NCI-H2196 treated with DMSO at 0.1 percent for 48 hours (cell line): ENCODE data around the gene ATP2A3.

Experiments used
- DNase-seq: peaks from one replicate; lab custom pipeline; 2025; ENCODE audit not compliant: unreplicated experiment; lab: John Stamatoyannopoulos, UW

The ATP2A3 gene

GRCh38 chr17:3929764-3930163 is 34.5 kb downstream of the ATP2A3 start:
- DNase-seq = no peak

GRCh38 chr17:3929181-3929580 is 35.1 kb downstream of the ATP2A3 start:
- no peak for DNase-seq

GRCh38 chr17:3928406-3928805 is 35.8 kb downstream of the ATP2A3 start:
- no peak for DNase-seq

GRCh38 chr17:3927628-3928340 is 36.5 kb downstream of the ATP2A3 start:
- no peak for DNase-seq

- DNase-seq = no peak
These were observed 37.2 kb downstream of the ATP2A3 start for GRCh38 chr17:3926860-3927627.

GRCh38 chr17:3925684-3926485 is 38.4 kb downstream of the ATP2A3 start:
- no peak for DNase-seq

GRCh38 chr17:3924512-3925350 is 39.5 kb downstream of the ATP2A3 start:
- DNase-seq = no peak

- DNase-seq = no peak
These were observed 40.6 kb downstream of the ATP2A3 start for GRCh38 chr17:3923466-3924190.

- DNase-seq = no peak
These were observed 41.5 kb downstream of the ATP2A3 start for GRCh38 chr17:3922765-3923164.

GRCh38 chr17:3921502-3922319 is 42.5 kb downstream of the ATP2A3 start:
- DNase-seq = no peak

GRCh38 chr17:3921006-3921405 is 43.2 kb downstream of the ATP2A3 start:
- DNase-seq = no peak

- DNase-seq = no peak
These were observed 45.1 kb downstream of the ATP2A3 start for GRCh38 chr17:3919123-3919624.

GRCh38 chr17:3918372-3919122 is 45.7 kb downstream of the ATP2A3 start:
- DNase-seq = no peak

GRCh38 chr17:3917391-3917931 is 46.8 kb downstream of the ATP2A3 start:
- DNase-seq = no peak

- DNase-seq = no peak
These were observed 47.4 kb downstream of the ATP2A3 start for GRCh38 chr17:3916825-3917224.

GRCh38 chr17:3915995-3916696 is 48.1 kb downstream of the ATP2A3 start, which contains the start of gene P2RX1:
P2RX1 (minus strand) TSS chr17:3916465; CDS start chr17:3916225, 240 bp downstream.
- no peak for DNase-seq

GRCh38 chr17:3915581-3915994 is 48.6 kb downstream of the ATP2A3 start:
- DNase-seq = no peak
